T-helper 1 cell (primary cell): ENCODE measurements around the gene MMP27.
A peak's percentile ranks its signal among the peaks of the same experiment; 100 is the strongest.

Experiments
- DNase-seq, 5 donors: peaks; one replicate each; pipeline ENCODE4 v3.0.0-alpha.2; 2012 to 2020

The MMP27 gene

DNA sequence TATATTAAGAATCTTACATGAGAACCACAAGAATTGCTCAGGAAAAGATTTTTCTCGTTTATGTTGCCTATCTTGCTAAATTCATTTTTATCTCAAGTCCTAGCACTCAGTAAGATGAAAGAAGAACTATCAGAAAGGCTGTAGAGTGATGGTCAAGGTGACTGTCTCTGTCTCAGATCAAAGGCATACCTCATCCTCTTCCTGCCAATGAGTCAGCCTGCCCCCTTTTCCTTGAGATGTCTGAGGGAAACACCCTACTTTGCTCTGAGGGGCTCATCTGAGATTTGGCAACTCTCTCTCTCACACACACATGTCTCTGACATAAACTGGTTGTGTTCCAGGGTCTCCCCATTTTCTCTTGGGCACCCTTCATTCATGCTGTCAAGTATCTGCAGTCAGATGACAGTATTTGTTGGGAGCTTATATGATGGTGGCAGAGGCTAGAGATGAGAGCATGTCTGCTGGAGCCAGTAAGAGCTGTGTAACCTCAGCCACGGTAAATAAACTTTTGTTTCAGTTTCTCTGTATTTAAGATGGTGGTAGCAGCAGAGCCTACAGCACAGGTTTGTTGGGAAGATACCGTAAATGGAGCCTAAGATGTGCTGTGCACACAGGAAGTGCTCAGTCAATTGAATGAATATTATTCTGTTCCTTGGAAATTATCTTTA lies 1.6 kb downstream of the MMP27 start:
- no peak for DNase-seq

DNA sequence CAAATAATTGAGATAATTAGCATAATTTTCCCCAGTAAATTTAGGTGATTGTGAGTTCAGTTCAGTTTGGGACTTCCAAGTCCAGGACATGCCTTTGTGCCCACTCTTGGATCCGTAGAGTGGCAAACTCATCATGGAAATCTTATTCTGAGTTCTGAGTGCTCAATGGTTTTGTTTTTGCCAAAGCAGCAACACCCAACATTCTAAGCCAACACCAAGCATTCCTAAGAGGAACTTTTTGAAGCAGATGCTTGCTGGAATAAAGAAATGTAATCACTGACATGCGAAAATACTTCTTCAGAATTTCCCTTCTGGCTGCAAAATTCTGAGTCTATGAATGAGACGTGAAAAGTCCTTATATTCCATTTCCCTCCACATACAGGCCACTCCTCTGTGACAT lies 10.4 kb downstream of the MMP27 start:
- DNase-seq = no peak

DNA sequence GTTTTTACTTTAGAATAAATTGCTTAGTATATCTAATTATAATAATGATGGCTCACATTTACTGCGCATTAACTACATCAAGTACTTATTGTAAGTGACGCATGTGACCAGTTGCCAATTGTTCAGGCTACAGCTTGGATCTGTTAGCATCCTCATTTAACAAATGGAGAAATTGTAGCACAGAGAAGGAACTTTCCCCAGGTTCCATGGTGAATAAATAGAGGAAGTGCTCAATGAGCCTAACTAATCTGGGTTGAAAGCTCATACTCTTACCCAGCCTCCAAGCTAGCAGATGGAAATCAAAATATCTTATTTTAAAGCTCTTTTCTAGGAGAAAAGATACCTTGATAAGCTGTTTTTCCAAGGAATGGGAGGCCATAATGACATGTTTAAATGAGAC lies 19.8 kb downstream of the MMP27 start:
- DNase-seq = no peak

DNA sequence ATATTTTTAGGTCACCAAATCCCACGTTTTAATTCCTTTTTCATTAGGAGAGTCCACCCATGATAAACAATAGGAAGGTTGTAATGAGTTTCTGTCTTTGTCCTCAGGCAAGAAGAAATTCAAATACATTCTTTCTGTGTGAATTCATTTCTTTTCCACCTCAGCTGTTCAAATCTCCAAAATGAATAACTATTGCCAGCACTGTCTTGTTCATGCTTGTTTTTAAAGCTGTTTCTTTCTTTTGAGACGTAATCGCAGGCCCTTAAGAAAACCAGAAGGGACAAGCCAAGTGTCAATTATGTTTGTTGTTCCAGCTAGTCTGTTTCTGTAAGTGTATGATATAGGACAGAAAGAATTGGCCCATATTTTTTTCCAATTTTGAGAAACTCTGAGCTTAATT lies 20.2 kb downstream of the MMP27 start:
- DNase-seq = no peak

DNA sequence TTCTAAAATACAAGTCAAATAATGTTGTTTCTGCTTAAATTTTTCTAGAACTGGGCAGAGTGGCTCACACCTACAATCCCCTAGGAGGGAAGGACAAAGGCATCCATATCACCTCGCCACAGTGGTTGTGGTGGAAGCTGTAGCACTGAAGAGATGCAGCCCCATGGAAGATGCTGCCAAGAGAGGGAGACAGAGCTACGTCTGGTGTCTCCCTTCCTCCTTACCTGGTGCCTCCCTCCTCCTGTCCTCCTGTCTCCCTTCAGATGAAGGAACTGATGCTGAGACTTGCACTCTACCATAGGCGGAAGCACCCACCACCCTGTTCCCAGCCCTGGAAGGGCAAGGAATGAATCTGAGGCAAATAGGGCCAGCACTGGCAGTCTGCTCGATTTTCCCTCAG lies 22.3 kb downstream of the MMP27 start:
- DNase-seq = no peak

DNA sequence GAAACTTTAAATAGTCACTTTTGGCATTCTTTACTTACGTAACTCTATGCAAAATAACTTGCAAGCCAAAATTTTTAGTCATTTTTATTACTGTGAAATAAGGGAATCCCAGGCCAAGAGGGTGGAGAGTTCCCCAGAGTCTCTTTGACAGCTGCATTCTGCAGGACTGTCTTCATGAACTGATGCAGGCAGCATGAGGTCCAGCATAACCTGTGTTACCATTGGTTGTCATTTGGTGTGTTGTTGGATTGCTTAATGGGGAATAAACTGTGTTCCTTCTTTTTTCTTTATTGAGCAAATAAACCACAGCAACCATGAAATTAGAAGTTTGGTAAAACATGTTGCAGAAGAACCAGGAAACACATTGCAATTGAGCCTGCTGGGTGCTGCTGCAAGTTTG lies 24.6 kb downstream of the MMP27 start:
- DNase-seq = no peak

DNA sequence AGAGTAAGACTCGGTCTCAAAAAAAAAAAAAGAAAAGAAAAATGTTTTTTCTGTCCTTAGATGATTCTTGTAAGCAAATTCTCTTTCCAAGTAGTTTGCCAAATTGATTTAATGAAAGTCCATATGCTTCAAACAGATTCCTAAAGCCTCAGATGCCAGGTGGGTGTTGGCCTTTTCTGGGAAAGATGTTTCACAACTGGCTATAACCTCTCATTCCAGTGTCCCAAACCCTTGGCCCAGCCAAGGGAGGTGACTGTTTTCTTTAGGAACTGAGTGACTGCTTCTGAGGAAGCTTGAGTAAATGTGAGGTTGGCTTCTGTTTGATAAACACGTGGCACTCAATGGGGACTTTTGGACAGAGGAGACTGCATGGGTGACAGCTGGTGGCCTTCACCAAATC lies 27.5 kb downstream of the MMP27 start:
- no peak for DNase-seq

DNA sequence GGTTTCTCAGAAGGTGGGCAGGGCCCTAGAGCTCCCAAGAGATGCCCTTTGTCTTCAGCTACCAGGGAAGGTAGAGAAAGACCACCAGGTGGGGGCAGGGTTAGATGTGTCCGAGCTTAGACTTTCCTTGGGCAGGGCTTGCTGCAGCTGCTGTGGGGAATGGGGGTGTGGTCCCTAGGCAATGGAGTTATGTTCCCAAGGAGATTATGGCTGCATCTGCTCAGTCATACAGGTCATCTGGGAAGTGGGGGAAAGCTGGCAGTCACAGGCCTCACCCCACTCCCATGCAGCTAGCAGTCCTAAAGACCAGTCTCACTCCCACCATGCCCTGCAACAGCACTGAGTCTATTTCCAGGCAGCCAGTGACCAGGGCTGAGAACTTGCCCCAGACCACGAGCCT lies 29.5 kb downstream of the MMP27 start:
- no peak for DNase-seq

DNA sequence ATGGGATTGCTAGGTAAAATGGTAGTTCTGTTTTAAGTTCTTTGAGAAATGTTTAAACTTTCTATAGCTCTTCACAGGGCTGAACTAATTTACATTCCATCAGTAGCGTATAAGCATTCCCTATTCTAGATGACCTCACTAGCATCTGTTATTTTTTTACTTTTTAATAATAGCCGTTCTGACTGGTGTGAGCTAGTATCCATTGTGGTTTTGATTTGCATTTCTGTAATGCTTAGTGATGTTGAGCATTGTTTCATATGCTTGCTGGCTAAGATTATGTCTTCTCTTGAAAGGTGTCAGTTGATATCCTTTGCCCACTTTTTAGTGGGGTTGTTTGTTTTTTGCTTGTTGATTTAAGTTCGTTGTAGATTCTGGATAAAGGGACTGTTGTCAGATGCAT lies 35.9 kb downstream of the MMP27 start:
- no peak for DNase-seq

DNA sequence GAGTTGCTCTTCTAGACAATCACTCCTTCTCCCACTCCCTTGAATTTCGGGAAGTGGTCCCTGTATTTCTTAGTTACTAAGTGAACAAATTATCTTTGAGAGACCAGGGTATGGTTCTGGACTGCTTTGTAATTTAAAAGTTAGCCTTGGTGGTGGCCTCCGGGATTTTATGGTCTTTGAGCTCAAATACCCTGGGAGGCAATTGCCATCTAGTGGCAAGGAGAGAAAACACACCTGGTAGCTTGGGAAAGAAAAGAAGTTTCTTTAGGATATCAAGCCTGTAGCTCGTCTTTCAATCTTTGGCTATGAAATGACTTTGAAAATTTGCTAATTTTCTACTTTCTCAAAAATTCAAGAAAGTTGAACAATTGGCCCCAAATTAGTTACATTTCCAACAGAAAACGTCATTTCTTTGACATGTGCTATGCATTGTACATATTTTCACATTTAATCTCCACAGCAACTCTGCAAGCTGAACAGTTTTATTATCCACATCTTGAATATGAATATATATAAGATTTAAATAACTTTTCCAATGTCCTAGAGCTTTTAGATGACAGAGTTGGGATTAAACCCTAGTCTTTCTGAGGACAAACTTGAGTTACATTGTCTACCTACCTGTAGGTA lies 39.1 kb downstream of the MMP27 start:
- peak in 2 of 5 donors; percentile 6 to 15 for DNase-seq

DNA sequence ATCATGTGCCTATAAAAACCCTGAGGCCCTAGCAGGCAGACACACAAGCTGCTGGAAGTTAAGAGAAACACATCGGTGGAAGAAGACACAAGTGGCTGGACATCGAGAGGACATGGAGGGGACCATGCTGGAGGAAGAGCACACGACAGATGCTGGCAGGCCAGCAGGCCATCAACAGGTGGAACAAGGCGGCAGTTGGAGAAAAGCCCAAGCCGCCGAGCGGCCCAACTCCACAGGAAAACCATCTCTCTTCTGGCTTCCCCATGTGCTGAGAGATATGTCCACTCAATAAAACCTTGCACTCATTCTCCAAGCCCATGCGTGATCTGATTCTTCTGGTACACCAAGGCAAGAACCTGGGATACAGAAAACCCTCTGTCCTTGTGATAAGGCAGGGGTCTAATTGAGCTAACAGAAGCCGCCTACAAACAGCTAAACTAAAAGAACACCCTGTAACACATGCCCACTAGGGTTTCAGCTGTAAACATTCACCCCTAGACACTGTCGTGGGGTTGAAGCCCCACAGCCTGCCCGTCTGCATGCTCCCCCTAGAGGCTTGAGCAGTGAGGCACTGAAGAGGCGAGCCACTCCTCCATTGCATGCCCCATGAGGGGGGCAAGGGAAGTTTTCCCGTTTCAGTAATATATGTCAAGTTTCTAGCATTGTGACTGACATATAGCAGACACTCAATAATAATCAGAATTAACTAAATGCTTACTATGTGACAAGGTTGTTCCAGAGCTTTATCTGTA lies 41.4 kb downstream of the MMP27 start:
- DNase-seq = peak in 2 of 5 donors; percentile 3 to 4

DNA sequence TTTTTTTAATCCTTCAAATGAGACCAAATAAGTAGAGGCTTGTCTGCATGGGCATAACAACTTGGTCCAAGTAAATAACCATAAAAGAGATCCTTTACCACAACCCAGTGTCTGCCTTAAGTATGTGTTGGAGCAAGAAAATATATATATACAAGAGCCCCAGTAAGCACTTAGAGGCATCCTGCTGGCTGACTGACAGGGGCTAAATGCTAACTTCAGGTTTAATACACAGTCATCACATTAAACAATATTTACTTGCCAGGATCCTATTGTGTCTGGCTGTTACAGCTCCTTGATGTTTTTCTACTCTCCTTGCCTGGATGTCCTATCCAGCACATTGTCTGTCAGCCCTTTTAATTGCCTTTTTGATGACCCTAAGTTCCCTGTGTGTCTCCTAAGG lies 43.0 kb downstream of the MMP27 start:
- no peak for DNase-seq

DNA sequence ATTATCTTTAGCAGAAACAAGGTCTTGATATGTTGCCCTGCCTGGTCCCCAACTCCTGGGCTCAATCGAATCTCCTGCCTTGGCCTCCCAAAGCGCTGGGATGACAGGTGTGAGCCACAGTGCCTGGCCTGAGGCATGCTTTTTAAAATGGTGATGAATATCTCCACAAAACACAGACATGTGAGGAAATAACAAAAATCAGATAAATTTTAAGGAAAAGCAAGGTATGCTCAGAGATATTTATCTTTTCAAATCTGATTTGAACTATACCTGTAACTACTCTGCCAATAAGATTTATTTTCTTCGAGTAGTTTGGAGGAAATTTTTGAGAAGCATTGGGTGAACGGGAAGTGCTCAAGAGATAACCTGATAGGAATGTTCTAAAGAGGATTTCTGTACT lies 44.5 kb downstream of the MMP27 start:
- no peak for DNase-seq

DNA sequence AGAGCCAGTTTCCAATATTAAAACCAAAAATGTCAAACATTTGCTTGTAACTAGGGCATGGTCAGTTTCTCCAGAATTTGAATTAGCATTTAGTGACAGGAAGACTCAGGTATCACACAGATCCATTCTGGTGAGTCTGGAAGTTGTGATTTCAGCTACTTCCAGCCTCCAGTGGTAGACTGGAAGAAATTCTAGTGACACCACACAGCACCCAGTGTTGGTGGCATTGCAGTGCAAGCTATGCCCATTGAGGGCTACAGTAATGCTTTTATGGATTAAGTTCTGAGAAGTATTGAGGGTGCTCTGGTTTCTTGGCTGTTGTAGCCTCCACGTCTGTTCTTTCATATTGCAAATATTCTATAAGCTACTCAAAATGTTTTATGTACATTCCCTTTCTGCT lies 49.0 kb downstream of the MMP27 start:
- DNase-seq = no peak

DNA sequence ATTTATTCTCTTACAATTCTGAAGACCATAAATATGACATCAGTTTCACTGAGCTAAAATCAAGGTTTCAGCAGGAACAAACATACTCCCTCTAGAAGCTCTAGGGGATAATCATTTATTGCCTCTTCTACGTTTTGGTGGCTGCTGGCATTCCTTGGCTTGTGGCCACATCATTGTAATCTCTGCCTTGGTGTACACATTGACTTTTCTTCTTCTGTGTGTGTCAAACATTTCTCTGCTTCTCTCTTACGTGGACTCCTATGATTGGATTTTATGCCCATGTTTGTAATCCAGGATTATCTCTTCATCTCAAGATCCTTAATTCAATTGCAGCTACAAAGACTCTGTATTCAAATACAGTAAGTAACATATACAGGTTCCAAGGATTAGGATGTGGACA lies 50.0 kb downstream of the MMP27 start:
- DNase-seq = no peak

DNA sequence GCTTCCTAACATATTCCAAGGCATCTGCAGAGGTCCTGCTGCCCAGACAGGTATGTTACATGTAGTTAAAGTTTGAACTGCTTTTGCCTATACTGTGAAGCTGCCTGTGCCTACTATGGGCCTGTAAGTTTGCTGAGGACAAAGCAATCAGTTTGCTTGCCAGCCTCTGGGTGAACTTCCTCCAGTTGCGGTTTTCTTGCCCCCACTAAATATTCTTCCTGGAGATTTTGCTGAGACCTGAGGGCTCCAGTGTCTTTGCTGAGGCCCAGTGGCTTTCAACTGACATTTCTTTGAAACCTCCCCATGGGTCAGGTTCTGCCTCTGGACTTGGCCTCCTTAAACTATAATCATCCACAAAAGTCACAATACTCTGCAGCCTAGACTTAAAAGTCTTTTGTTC lies 50.8 kb downstream of the MMP27 start:
- DNase-seq = no peak

DNA sequence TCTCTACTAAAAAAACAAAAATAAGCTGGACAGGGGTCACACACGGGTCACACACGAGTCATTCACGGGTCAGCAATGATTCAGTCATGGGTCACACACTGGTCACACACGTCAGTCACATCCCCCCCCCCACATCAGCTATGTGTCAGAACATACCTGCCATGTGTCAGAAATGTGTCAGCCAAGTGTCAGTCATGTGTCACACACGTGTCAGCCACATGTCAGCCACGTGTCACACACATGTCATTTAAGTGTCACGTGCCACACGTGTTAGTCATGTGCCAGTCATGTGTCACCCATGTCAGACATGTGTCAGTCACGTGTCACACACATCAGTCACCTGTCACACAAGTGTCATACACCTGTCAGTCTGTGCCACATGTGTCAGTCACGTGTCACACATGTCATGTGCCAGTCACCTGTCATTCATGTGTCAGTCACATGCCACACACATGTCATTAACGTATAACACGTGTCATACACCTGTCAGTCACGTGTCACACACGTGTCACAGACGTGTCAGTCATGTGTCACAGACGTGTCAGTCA lies 51.8 kb downstream of the MMP27 start:
- no peak for DNase-seq

DNA sequence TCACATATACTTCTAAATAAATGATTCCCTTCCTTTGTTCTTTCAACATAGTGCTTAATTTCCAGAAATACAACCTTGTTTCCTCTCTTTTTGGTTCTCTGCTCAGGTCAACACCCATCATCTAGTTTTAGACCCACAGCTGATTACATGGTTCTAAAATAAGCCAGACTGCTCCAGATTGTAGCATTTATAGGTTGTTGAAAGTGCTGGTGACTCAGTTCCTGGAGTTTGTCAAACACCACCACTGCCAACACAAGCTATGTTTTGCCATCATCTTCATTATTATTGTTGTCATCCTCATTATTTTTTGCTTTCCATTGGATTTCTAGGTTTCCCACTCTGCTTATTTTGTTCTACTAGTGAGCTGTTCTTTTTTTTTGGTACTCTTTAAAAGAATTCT lies 58.1 kb downstream of the MMP27 start:
- DNase-seq = no peak

DNA sequence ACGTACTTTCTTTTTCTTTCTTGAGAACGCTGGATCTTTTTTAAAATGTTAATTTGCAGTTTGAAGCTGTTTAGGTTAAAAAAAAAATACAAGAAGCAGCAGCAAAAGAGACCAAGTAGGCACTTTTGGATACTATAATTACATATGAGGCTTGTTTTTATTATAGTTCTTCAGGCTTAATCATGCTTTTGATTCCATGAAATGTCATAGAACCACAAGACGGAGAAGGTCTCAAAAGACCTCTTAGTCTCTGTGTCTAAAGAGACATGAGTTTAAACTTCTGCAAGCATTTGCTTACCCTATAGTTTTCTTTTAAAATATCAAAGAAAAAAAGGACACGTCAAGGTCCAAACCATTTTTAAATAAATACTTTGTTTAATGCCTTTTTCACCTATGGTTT lies 61.6 kb downstream of the MMP27 start:
- no peak for DNase-seq
